ENCODE measurements around the gene PCYT1A. TPM values are rescaled to one million over a fixed set of nuclear protein-coding genes. Genes with fewer than 3 reads are reported as not detected.
"Not testable (repeated sequence)": the region's sequence is repeated elsewhere in the genome, so short reads cannot be mapped to it uniquely, and the experiment has no call there.

PCYT1A gene
- total RNA-seq, 1 experiment from 2014 or later = 91.2 TPM

DNA sequence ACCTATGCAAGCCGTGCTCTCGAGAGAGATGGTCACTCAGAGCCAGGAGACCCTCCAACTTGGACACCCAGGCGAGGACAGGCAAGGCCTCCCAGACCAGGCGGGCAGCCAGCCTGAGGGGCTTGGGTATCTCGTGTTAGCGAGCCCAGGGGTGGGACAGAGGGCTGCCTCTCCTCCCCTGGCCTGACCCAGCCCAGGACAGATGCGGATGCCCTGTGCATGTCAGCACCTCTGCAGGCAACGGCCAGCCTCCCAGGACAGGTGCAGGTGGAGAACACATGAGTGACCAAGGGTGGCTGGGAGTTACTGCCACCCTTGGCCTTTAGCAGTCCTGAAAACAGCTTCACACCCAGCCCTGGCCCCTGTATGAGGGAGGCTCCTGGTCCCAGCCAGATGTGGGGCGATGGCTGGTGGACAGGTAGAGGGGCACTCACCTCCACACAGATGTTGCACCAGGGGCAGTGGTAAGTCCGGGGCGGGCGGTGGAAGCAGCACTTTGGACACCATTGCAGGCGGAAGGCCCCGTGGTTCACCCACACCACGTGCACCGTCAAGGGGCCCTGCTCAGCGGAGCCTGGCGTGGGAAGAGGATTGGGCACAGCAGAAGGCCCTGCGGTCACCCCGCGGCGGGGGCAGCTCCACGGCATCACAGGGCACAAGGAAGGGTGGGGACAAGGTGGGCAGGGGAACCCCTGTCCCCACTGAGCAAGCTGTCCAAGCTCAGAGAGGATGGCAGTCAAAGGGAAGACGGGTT, 78.4 kb downstream of the PCYT1A start:
- H3K9me2 ChIP-seq (ENCODE audit: insufficient read depth) = no peaks in the 10 kb centered on the region
- no peaks in the 10 kb centered on the region for H4K20me1 ChIP-seq (ENCODE audit: insufficient read depth)
- BruUV-seq (replicated peaks) = no TSS peak
- TF ChIP-seq, protein P1, sequence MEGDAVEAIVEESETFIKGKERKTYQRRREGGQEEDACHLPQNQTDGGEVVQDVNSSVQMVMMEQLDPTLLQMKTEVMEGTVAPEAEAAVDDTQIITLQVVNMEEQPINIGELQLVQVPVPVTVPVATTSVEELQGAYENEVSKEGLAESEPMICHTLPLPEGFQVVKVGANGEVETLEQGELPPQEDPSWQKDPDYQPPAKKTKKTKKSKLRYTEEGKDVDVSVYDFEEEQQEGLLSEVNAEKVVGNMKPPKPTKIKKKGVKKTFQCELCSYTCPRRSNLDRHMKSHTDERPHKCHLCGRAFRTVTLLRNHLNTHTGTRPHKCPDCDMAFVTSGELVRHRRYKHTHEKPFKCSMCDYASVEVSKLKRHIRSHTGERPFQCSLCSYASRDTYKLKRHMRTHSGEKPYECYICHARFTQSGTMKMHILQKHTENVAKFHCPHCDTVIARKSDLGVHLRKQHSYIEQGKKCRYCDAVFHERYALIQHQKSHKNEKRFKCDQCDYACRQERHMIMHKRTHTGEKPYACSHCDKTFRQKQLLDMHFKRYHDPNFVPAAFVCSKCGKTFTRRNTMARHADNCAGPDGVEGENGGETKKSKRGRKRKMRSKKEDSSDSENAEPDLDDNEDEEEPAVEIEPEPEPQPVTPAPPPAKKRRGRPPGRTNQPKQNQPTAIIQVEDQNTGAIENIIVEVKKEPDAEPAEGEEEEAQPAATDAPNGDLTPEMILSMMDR (conservative IDR thresholded peaks at IDR 0.05) = no peak
- TF ChIP-seq EZH2 (IDR thresholded peaks at IDR 0.05; ENCODE audit: low read depth) = no peak
- peaks cover 30% of the 10 kb centered on the region for H3F3A ChIP-seq (ENCODE audit: insufficient read depth, low read depth)
- intact Hi-C loops (cut with micrococcal nuclease; ENCODE audit: unreplicated experiment) = no loop called here
- no peak overlapping the region for H3K4me2 ChIP-seq
- no peak overlapping the region for H3K27ac ChIP-seq
- no peak overlapping the region for H2AFZ ChIP-seq
- H3K79me2 ChIP-seq (ENCODE audit: low read depth) = no peaks in the 10 kb centered on the region
- H3K36me3 ChIP-seq (ENCODE audit: low read depth) = no peaks in the 10 kb centered on the region
- H3K4me1 ChIP-seq (replicated peaks; ENCODE audit: insufficient read depth) = no peaks in the 10 kb centered on the region
- H3K9me3 ChIP-seq (ENCODE audit: insufficient read depth, low read depth) = no peaks in the 10 kb centered on the region
- ChIA-PET CTCF (no interaction called here), POLR2A (ENCODE audit: unreplicated experiment) (no interaction called here)
- no peak for DNase-seq
- no peaks in the 10 kb centered on the region for H3K27me3 ChIP-seq (ENCODE audit: insufficient read depth, low read depth)
- H3K4me3 ChIP-seq = no peak overlapping the region

- intact Hi-C loops (cut with micrococcal nuclease; ENCODE audit: unreplicated experiment) = no loop called here
- DNase-seq = peak; percentile 57 to 62
These were observed 79.5 kb downstream of the PCYT1A start for GRCh38 chr3:196207833-196208607.

GRCh38 chr3:196207159-196207832, 80.2 kb downstream of the PCYT1A start:
- intact Hi-C loops (cut with micrococcal nuclease; ENCODE audit: unreplicated experiment) = no loop called here
- DNase-seq = no peak
- H2AFZ ChIP-seq = no peak overlapping the region
- no peaks in the 10 kb centered on the region for H3K9me2 ChIP-seq (ENCODE audit: insufficient read depth)
- no TSS peak for BruUV-seq (replicated peaks)
- ChIA-PET POLR2A (ENCODE audit: unreplicated experiment) (no interaction called here), CTCF (no interaction called here)
- H3K27me3 ChIP-seq (ENCODE audit: insufficient read depth, low read depth) = no peaks in the 10 kb centered on the region
- no peaks in the 10 kb centered on the region for H3K79me2 ChIP-seq (ENCODE audit: low read depth)
- TF ChIP-seq EZH2 (IDR thresholded peaks at IDR 0.05; ENCODE audit: low read depth) = no peak
- TF ChIP-seq, protein P1 (conservative IDR thresholded peaks at IDR 0.05) = no peak
- no peaks in the 10 kb centered on the region for H4K20me1 ChIP-seq (ENCODE audit: insufficient read depth)
- H3K36me3 ChIP-seq (ENCODE audit: low read depth) = no peaks in the 10 kb centered on the region
- H3K9me3 ChIP-seq (ENCODE audit: insufficient read depth, low read depth) = no peaks in the 10 kb centered on the region
- H3K4me2 ChIP-seq = peak overlapping the region; percentile 30; the same call in 1 of the 2 replicates
- H3K27ac ChIP-seq = no peak overlapping the region
- peaks cover 30% of the 10 kb centered on the region for H3F3A ChIP-seq (ENCODE audit: insufficient read depth, low read depth)
- H3K4me1 ChIP-seq (replicated peaks; ENCODE audit: insufficient read depth) = no peaks in the 10 kb centered on the region
- peak overlapping the region; percentile 88; the same call in 1 of the 2 replicates for H3K4me3 ChIP-seq

More at GRCh38 chr3:196207833-196208607, 79.5 kb downstream of the PCYT1A start:
- Histone ChIP-seq H3K36me3 (ENCODE audit: low read depth) (no peaks in the 10 kb centered on the region), H3K4me1 (replicated peaks; ENCODE audit: insufficient read depth) (no peaks in the 10 kb centered on the region), H3K79me2 (ENCODE audit: low read depth) (no peaks in the 10 kb centered on the region), H3K27ac (no peak overlapping the region), H3K4me2 (peak overlapping the region; percentile 99), H3K27me3 (ENCODE audit: insufficient read depth, low read depth) (no peaks in the 10 kb centered on the region), H3K9me2 (ENCODE audit: insufficient read depth) (no peaks in the 10 kb centered on the region), H2AFZ (peak overlapping the region; percentile 99), H4K20me1 (ENCODE audit: insufficient read depth) (no peaks in the 10 kb centered on the region), H3K4me3 (peak overlapping the region; percentile 88), H3K9me3 (ENCODE audit: insufficient read depth, low read depth) (no peaks in the 10 kb centered on the region), H3F3A (ENCODE audit: insufficient read depth, low read depth) (peaks cover 30% of the 10 kb centered on the region)
- TF ChIP-seq EZH2 (IDR thresholded peaks at IDR 0.05; ENCODE audit: low read depth) = no peak
- TF ChIP-seq, protein P1 (conservative IDR thresholded peaks at IDR 0.05) = no peak
- ChIA-PET CTCF (no interaction called here), POLR2A (ENCODE audit: unreplicated experiment) (no interaction called here)
- BruUV-seq (replicated peaks) = no TSS peak

GRCh38 chr3:196205442-196206205, 81.9 kb downstream of the PCYT1A start:
- CTCF ChIA-PET = interaction anchor here (0.7 kb wide), 1 partner anchor 19 kb away, joined by 6 read pairs; no protein-coding TSS in a partner anchor
- not testable (repeated sequence) for BruUV-seq (replicated peaks)
- peaks cover 30% of the 10 kb centered on the region for H3F3A ChIP-seq (ENCODE audit: insufficient read depth, low read depth)

More at GRCh38 chr3:196205442-196206205, 81.9 kb downstream of the PCYT1A start:
- POLR2A ChIA-PET (ENCODE audit: unreplicated experiment); H3K9me3 ChIP-seq (ENCODE audit: insufficient read depth, low read depth); H3K9me2 ChIP-seq (ENCODE audit: insufficient read depth); H2AFZ ChIP-seq; DNase-seq; H4K20me1 ChIP-seq (ENCODE audit: insufficient read depth); H3K36me3 ChIP-seq (ENCODE audit: low read depth); H3K4me3 ChIP-seq; intact Hi-C loops (cut with micrococcal nuclease; ENCODE audit: unreplicated experiment); H3K4me1 ChIP-seq (replicated peaks; ENCODE audit: insufficient read depth); H3K79me2 ChIP-seq (ENCODE audit: low read depth); H3K27ac ChIP-seq; H3K4me2 ChIP-seq; H3K27me3 ChIP-seq (ENCODE audit: insufficient read depth, low read depth): not testable (repeated sequence)
